Activated naive CD8-positive, alpha-beta T cell treated with anti-CD3 and anti-CD28 coated beads, Interleukin-2, amount 50 U/mL, for 24 hours (primary cell): ENCODE measurements around the gene SCO1.
A peak's percentile ranks its signal among the peaks of the same experiment; 100 is the strongest.
"Not testable (repeated sequence)": the region's sequence is repeated elsewhere in the genome, so short reads cannot be mapped to it uniquely, and the experiment has no call there.

Experiments
- ATAC-seq: fragments of 150-1000 bp; cut with Tn5 transposase; one replicate; pipeline ENCODE4 v1.10.0; 2021
- DNase-seq: peaks from one replicate; pipeline ENCODE4 v3.0.0; 2021
- H3K27ac Mint-ChIP-seq: one replicate; pipeline ENCODE4 v1.8.0; 2021; ENCODE audit warnings: mild to moderate bottlenecking, mixed read lengths
- H3K27me3 Mint-ChIP-seq: one replicate; pipeline ENCODE4 v1.8.0; 2021; ENCODE audit warnings: mixed read lengths
- H3K36me3 Mint-ChIP-seq: one replicate; pipeline ENCODE4 v1.8.0; 2021; ENCODE audit warnings: low read depth, mixed read lengths
- H3K4me1 Mint-ChIP-seq: one replicate; pipeline ENCODE4 v1.8.0; 2021; ENCODE audit warnings: mixed read lengths
- H3K4me3 Mint-ChIP-seq: one replicate; pipeline ENCODE4 v1.8.0; 2021; ENCODE audit warnings: mild to moderate bottlenecking, moderate library complexity, mixed read lengths
- H3K9me3 Mint-ChIP-seq: one replicate; pipeline ENCODE4 v1.8.0; 2021; ENCODE audit warnings: mixed read lengths

SCO1 gene

DNA sequence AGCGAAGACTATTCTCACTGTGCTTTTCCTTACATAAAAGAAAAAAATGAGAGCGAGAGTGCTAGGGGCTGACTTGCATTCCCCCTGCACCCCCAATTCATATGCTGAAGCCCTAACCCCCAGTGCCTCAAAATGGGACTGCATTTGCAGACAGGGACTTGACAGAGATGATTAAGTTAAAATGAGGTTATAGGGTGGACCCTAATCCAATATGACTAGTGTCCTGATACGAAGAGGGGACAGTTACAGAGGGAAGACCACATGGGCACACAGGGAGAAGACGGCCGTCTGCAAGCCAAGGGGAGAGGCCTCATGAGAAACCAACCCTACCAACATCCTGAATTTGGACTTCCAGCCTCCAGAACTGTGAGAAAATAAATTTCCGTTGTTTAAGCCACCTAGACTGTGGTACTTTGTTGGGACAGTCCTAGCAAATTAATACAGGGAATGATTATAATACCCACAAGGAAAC is 34.1 kb upstream of the SCO1 start:
- H3K4me1 Mint-ChIP-seq: peaks cover 22% of the 10 kb centered on the region
- no peaks in the 10 kb centered on the region for H3K9me3 Mint-ChIP-seq
- DNase-seq (no peak), ATAC-seq (no peak)
- no peak overlapping the region for H3K27ac Mint-ChIP-seq
- H3K4me3 Mint-ChIP-seq: peak overlapping the region; percentile 89
- no peaks in the 10 kb centered on the region for H3K27me3 Mint-ChIP-seq
- H3K36me3 Mint-ChIP-seq: no peaks in the 10 kb centered on the region

DNA sequence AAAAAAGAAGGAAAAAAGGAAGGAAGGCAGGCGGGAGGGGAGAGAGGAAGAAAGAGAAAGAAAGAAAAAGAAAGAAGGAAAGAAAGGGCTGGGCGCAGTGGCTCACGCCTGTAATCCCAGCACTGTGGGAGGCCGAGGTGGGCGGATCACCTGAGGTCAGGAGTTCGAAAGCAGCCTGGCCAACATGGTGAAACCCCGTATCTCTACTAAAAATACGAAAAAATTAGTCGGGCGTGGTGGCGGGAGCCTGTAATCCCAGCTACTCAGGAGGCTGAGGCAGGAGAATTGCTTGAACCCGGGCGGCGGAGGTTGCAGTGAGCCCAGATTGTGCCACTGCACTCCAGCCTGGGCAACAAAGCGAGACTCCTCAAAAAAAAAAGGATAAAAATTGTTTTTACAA is 32.9 kb upstream of the SCO1 start:
- H3K9me3 Mint-ChIP-seq, H3K36me3 Mint-ChIP-seq, ATAC-seq, H3K27me3 Mint-ChIP-seq: not testable (repeated sequence)
- H3K27ac Mint-ChIP-seq: peak overlapping the region; percentile 80
- peaks cover 22% of the 10 kb centered on the region for H3K4me1 Mint-ChIP-seq
- H3K4me3 Mint-ChIP-seq: peak overlapping the region; percentile 89
- DNase-seq: peak; percentile 23

DNA sequence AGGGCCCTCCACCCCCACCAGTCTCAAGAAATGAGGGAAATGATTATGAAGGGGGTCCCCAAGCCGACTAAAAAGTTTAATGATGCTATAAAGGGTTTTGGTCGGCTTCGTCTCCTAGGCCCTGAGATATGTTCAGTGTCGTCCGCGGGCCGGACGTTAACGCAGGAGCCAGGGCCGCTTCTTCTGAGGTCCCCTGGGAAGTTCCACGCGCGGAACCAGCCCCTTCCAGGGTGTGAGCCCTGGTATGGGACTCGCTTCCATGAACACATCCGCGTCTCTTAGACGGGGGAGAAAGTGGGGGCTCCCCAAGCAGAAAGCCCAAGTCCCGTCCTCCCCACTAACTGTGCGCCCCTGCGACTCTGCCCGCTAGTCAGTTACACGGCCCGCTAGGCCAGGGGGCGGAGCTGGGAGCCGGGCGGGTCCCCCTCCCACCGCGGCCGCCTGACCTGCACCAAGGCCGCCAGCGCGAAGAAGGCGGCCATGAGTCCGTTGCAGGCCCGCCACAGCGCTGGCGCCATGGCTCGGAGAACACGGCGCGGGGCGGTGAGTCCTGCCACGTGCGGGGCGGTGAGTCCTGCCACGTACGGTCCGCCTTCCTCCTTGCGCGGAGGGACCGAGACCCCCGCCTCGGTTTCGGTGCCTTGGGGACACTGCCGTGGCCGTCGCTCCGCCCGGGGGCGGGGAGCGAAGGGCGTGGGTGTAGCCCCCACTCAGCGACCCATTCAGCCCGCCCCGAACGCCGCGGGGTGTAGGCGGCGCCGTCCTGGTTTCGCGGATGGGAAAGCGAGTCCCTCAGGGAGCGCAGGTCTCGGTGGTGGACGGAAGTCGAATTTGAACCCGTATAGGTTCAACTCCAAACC is 32.2 kb upstream of the SCO1 start, which contains the start of gene TMEM220:
TMEM220 (minus strand) TSS at position 690 of the 860 bp plus-strand sequence; CDS start at position 518, 172 bp downstream.
- DNase-seq (peak; percentile 51), ATAC-seq (peak; percentile 70)
- no peaks in the 10 kb centered on the region for H3K36me3 Mint-ChIP-seq
- no peaks in the 10 kb centered on the region for H3K9me3 Mint-ChIP-seq
- no peaks in the 10 kb centered on the region for H3K27me3 Mint-ChIP-seq
- peak within 1 kb of the TSS; percentile 89 for H3K4me3 Mint-ChIP-seq
- peaks cover 22% of the 10 kb centered on the region for H3K4me1 Mint-ChIP-seq
- H3K27ac Mint-ChIP-seq: peak within 1 kb of the TSS; percentile 80

DNA sequence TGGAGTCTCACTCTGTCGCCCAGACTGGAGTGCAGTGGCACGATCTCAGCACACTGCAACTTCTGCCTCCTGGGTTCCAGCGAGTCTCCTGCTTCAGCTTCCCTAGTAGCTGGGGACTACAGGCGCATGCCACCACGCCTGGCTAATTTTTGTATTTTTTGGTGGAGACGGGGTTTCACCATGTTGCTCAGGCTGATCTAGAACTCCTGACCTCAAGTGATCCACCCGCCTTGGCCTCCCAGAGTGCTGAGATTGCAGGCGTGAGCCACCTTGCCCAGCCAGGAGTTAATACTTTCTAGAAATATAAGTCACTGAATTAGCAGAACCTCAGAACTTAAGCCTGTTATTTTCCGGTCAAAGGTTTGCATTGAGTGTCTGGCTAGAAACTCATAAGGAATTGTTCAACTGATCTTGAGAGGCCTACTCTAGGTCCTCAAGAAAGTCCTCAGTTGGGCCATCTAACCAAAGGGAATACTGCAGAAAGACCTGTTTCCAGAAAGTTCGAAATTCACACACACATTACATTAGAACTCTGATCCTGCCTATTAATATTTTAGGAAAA is 31.1 kb upstream of the SCO1 start:
- H3K9me3 Mint-ChIP-seq: no peaks in the 10 kb centered on the region
- no peak overlapping the region for H3K4me3 Mint-ChIP-seq
- ATAC-seq: no peak
- no peak overlapping the region for H3K27ac Mint-ChIP-seq
- H3K4me1 Mint-ChIP-seq: peaks cover 22% of the 10 kb centered on the region
- no peaks in the 10 kb centered on the region for H3K27me3 Mint-ChIP-seq
- no peak for DNase-seq
- no peaks in the 10 kb centered on the region for H3K36me3 Mint-ChIP-seq

DNA sequence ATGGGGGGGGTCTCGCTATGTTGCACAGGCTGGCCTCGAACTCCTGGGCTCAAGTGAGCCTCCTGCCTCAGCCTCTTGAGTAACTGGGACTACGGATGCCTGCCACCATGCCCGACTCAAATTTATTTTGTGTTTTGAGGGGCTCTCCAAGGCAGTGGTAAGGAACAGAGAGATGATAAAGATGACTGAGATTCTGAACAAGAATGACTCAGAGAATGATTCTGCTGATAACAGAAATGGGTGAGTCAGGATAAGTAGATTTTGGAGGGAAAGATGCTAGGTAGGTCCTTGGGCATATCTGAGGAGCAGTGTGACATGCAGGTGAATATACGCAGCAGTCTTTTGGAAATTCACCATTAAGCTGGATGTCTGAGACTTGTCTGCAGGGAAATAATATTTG is 29.9 kb upstream of the SCO1 start:
- Mint-ChIP-seq H3K27ac (peak overlapping the region; percentile 24), H3K4me3 (no peak overlapping the region), H3K27me3 (no peaks in the 10 kb centered on the region), H3K9me3 (no peaks in the 10 kb centered on the region), H3K4me1 (peaks cover 22% of the 10 kb centered on the region), H3K36me3 (no peaks in the 10 kb centered on the region)
- peak; percentile 68 for ATAC-seq
- DNase-seq: no peak

DNA sequence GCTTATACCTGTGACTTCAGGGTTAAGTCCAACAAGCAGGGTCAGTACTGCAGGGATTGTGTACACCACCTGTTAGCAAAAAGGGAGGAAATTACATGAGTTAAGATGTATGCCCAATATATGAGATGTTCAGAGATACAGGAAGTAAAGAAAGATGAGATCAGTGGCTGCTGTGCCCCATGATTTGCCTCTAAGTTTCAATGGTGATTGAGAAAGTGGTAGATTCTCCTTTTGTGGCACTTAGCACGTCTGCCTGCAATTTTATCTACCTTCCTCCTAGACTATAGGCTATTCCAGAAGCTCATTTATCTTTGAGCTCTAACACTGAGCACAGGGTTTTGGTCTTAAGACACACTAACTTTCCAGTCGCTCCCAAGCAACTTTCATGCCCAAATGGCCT is 28.9 kb upstream of the SCO1 start:
- H3K4me3 Mint-ChIP-seq: no peak overlapping the region
- DNase-seq: no peak
- ATAC-seq: no peak
- no peaks in the 10 kb centered on the region for H3K9me3 Mint-ChIP-seq
- no peaks in the 10 kb centered on the region for H3K36me3 Mint-ChIP-seq
- H3K4me1 Mint-ChIP-seq: peaks cover 22% of the 10 kb centered on the region
- no peaks in the 10 kb centered on the region for H3K27me3 Mint-ChIP-seq
- no peak overlapping the region for H3K27ac Mint-ChIP-seq

DNA sequence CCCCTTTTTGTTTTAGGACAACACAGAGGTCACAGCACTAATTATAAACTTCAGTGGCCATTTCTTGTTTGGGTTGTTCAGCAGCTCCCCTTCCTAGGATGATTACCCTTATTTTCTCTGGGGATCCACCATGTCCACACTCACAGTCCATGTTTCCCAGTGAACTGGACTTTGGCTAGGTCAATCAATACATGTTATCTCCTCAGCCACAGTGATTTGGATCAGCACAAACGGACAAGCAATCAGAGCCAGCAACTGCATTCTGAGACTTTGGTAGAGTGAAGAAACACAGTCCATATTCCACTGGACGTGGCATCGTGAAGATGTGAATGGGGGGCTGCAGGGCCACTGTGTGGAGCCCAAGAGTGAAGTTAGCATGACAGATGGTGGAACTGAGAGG is 27.9 kb upstream of the SCO1 start:
- Mint-ChIP-seq H3K4me1 (peaks cover 14% of the 10 kb centered on the region), H3K27ac (no peak overlapping the region), H3K9me3 (no peaks in the 10 kb centered on the region), H3K27me3 (no peaks in the 10 kb centered on the region), H3K4me3 (no peak overlapping the region), H3K36me3 (no peaks in the 10 kb centered on the region)
- DNase-seq (no peak), ATAC-seq (no peak)

DNA sequence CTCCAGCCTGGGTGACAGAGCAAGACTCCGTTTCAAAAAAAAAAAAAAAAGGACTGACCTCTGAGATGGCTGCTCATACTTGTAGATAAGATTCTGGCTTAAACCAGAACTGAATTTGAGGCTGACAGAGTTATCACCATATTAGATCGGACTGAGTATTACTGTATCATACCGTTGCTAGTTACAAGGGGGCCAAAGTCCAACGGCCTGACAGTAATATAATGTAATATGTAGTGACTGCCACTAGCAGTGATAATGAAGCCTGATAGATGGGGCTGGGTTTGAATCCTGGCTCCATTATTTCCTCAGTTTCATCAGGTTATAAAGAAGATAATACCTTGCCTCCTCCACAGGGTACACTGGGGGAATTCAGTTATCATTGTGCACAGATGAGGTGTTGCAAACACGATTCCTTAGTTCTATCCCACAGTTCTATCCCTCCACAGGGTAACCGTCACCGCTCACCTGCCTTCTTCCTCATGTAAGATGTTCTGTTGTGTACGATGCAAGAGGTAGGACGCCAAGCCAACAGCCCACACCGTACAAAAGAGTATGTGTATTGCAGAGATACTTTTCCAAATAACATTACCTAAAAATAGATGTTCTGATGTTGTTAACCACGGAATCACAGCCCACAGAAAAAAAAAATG is 27.3 kb upstream of the SCO1 start:
- ATAC-seq (no peak), DNase-seq (no peak)
- H3K4me3 Mint-ChIP-seq: no peak overlapping the region
- H3K27me3 Mint-ChIP-seq: no peaks in the 10 kb centered on the region
- H3K36me3 Mint-ChIP-seq: no peaks in the 10 kb centered on the region
- peaks cover 11% of the 10 kb centered on the region for H3K4me1 Mint-ChIP-seq
- H3K9me3 Mint-ChIP-seq: no peaks in the 10 kb centered on the region
- no peak overlapping the region for H3K27ac Mint-ChIP-seq

DNA sequence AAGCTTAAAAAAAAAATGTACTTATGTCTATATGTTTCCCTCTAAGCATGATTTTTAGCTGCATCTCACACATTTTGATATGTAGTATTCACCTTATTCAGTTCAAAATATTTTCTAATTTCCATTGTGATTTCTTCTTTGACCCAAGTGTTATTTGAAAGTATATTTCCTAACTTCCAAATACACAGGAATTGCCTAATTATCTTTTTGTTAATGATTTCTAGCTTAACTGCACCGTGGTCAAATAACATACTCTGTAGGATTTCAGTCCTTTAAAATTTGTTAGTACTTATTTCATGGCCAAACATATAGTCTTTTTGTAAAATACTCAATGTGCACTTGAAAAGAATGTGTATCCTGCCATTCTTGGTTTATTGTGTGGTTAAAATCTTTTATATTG is 21.2 kb upstream of the SCO1 start:
- H3K27me3 Mint-ChIP-seq: no peaks in the 10 kb centered on the region
- DNase-seq (no peak), ATAC-seq (no peak)
- no peak overlapping the region for H3K27ac Mint-ChIP-seq
- H3K36me3 Mint-ChIP-seq: no peaks in the 10 kb centered on the region
- no peaks in the 10 kb centered on the region for H3K9me3 Mint-ChIP-seq
- no peak overlapping the region for H3K4me3 Mint-ChIP-seq
- H3K4me1 Mint-ChIP-seq: peaks cover 3% of the 10 kb centered on the region

DNA sequence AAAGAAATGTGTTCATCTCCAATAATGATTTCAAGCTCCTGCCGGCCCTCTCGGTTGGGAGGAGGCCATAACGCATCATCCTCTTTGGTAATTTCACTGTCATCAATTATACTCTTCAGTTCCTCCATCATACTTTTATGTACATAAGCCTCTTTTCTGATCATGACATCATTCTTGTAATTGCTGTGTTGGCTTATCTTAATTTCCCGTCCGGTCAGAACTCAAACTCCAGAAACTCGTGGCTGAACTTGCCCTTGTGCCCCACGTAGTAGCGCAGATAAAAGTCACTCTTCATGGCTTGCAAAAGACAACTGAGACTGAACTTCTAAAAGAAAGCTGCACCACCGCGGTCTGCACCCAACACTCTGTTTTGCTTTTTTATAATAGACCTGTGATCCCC is 18.9 kb upstream of the SCO1 start:
- DNase-seq: no peak
- no peak overlapping the region for H3K27ac Mint-ChIP-seq
- H3K9me3 Mint-ChIP-seq: no peaks in the 10 kb centered on the region
- no peaks in the 10 kb centered on the region for H3K27me3 Mint-ChIP-seq
- ATAC-seq: no peak
- H3K36me3 Mint-ChIP-seq: peaks cover 11% of the 10 kb centered on the region
- H3K4me3 Mint-ChIP-seq: no peak overlapping the region
- peaks cover 3% of the 10 kb centered on the region for H3K4me1 Mint-ChIP-seq

DNA sequence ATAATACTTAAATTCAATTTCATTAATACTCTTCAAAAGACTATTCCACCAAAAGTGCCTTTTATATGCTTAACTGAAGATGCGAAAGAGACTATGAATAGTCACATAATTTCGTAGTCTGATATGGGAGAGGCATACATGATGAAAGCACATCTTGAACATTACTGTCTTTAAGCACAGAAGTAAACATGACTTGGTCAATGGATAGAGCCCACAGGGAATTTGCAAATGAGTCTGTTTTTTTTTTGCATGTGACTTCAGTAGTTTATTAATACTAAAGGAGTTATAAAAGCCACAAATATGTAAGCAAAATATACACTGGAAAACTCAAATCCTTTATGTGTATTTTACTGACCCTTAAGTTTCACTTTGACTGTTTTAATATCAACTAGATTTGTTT is 16.0 kb upstream of the SCO1 start:
- Mint-ChIP-seq H3K4me3 (no peak overlapping the region), H3K27ac (peak overlapping the region; percentile 13), H3K4me1 (peaks cover 3% of the 10 kb centered on the region), H3K36me3 (peaks cover 33% of the 10 kb centered on the region), H3K9me3 (no peaks in the 10 kb centered on the region), H3K27me3 (no peaks in the 10 kb centered on the region)
- DNase-seq (no peak), ATAC-seq (no peak)

DNA sequence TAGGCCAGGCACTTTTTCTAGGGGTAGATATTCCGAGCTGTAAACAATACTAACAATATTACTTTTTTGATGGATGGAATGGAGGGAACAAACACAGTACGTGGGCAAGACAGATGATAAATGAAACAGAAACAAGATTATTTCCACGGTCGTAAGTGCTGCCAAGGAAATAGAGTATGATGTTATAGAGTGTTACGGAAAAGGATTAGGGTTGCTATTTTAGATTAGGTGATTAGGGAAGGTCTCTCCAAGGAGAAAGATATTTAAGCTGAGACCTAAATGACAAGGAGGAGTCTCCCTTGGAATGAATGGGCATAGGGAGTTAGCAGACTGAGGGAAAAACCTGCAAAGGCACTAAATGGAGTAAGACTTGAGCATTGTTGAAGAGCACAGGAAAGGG is 8.4 kb upstream of the SCO1 start:
- Mint-ChIP-seq H3K9me3 (no peaks in the 10 kb centered on the region), H3K27me3 (no peaks in the 10 kb centered on the region), H3K4me3 (no peak overlapping the region), H3K27ac (peak overlapping the region; percentile 38), H3K36me3 (peaks cover 45% of the 10 kb centered on the region), H3K4me1 (peaks cover 42% of the 10 kb centered on the region)
- no peak for ATAC-seq
- DNase-seq: no peak

DNA sequence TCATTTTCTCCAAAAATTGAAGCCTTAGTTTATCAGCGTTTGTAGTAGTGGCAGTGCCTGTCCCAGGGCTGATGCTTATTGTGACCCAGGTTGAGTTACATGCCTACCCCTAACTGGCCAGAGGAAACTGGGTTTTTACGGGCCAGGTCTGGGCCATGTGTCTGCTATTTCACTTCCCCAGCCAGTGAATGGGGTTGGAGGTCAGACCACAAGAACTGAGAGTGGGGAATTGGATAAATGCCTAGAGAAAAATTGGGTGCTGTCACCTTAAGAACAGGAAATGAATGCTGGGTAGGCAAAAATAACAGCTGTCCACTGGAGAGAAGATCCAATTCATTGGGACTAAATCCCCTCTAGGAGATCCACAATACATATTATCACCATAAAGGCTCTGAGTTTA is 5.2 kb upstream of the SCO1 start:
- Mint-ChIP-seq H3K27ac (peak overlapping the region; percentile 82), H3K27me3 (no peaks in the 10 kb centered on the region), H3K4me1 (peaks cover 59% of the 10 kb centered on the region), H3K4me3 (peak overlapping the region; percentile 36), H3K9me3 (no peaks in the 10 kb centered on the region), H3K36me3 (peaks cover 27% of the 10 kb centered on the region)
- no peak for DNase-seq
- ATAC-seq: no peak

DNA sequence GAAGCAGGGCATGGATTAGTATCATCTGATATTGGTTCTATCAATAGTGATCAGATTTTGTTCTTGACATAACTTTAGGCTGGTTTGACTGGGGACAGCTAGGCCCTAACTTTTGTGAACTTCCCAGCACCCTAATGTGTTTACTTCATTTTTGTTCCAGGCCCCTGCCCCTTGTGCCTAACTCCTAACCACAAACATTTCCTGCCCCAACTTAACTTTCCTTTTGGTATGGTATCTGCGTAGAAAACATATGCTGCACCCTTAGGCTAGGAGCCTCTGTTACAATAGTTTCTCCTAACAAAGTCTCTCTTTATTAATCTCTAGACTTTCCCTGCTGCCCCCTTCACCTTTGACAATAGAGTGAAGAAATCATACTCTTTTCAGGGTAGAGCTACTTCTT is 2.5 kb upstream of the SCO1 start:
- no peak for ATAC-seq
- H3K4me1 Mint-ChIP-seq: peaks cover 67% of the 10 kb centered on the region
- H3K36me3 Mint-ChIP-seq: peaks cover 28% of the 10 kb centered on the region
- H3K27me3 Mint-ChIP-seq: no peaks in the 10 kb centered on the region
- H3K4me3 Mint-ChIP-seq: peak overlapping the region; percentile 62
- peak overlapping the region; percentile 88 for H3K27ac Mint-ChIP-seq
- DNase-seq: no peak
- H3K9me3 Mint-ChIP-seq: no peaks in the 10 kb centered on the region
